ENCODE data around the gene ATP6AP1.
"Not testable (repeated sequence)": the region's sequence is repeated elsewhere in the genome, so short reads cannot be mapped to it uniquely, and the experiment has no call there.

The ATP6AP1 gene

GRCh38 chrX:154428176-154429171, at the start of gene ATP6AP1:
ATP6AP1 (plus strand) TSS chrX:154428677; CDS start chrX:154428693, 16 bp downstream.
- peak; percentile 61 for DNase-seq

GRCh38 chrX:154378799-154379568, 49.5 kb upstream of the ATP6AP1 start, which contains the start of gene EMD:
EMD (plus strand) TSS chrX:154379295; CDS start chrX:154379485, 190 bp downstream.
- DNase-seq: peak; percentile 93

GRCh38 chrX:154379569-154379951, 48.9 kb upstream of the ATP6AP1 start:
- DNase-seq: no peak

GRCh38 chrX:154380153-154380552, 48.3 kb upstream of the ATP6AP1 start:
- no peak for DNase-seq

GRCh38 chrX:154380787-154381186, 47.7 kb upstream of the ATP6AP1 start:
- no peak for DNase-seq

GRCh38 chrX:154381271-154381670, 47.2 kb upstream of the ATP6AP1 start:
- no peak for DNase-seq

GRCh38 chrX:154382483-154383069, 45.9 kb upstream of the ATP6AP1 start:
- DNase-seq: no peak

- DNase-seq: no peak
Measured at GRCh38 chrX:154383359-154384283, 44.9 kb upstream of the ATP6AP1 start.

- DNase-seq: no peak
Measured at GRCh38 chrX:154384284-154384892, 44.1 kb upstream of the ATP6AP1 start.

GRCh38 chrX:154388094-154388493, 40.4 kb upstream of the ATP6AP1 start:
- DNase-seq: not testable (repeated sequence)

GRCh38 chrX:154388649-154389048, 39.8 kb upstream of the ATP6AP1 start:
- DNase-seq: not testable (repeated sequence)

GRCh38 chrX:154389812-154390747, 38.4 kb upstream of the ATP6AP1 start:
- not testable (repeated sequence) for DNase-seq

GRCh38 chrX:154396363-154396762, 32.1 kb upstream of the ATP6AP1 start:
- DNase-seq: not testable (repeated sequence)

GRCh38 chrX:154396973-154397887, 31.2 kb upstream of the ATP6AP1 start:
- peak; percentile 17 for DNase-seq

- peak; percentile 84 for DNase-seq
Measured at GRCh38 chrX:154397888-154398667, 30.4 kb upstream of the ATP6AP1 start, which contains the start of gene RPL10. RPL10 (plus strand) TSS chrX:154398377; CDS start chrX:154398520, 143 bp downstream.

- DNase-seq: peak; percentile 15
Measured at GRCh38 chrX:154398668-154399526, 29.6 kb upstream of the ATP6AP1 start.
